ENCODE results near the gene CALU.

The CALU gene

DNA sequence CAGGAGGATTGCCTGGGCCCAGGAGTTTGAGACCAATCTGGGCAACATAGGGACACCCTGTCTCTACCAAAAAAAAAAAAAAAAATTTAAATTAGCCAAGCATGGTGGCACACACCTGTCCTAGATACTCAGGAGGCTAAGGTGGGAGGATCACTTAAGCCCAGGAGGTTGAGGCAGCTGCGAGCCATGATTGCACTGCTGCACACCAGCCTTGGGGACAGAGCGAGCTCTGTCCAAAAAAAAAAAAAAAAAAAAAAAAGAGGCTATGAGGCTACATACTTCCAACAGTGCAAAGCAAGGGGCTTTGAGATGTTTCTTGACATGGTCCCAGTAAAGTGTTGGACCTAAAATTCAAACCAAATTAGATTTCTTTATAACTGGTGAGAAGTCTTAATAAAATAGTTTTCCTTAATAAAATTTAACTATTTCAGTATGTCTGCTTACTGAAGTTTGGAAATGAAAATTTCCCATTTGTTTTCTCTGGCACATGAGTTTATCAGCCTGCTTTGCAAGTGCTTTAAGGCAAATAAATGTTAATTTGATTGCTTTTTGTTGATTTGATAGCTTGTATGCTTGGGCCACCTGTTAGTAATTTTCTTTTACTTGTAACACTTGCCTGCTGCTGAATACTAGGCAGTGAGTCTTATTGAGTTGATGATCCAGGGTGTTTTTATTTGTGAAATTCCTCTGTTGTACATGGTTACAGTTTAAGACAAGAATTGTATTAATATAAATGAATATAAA lies 16.1 kb downstream of the CALU start:
- DNase-seq = no peak

DNA sequence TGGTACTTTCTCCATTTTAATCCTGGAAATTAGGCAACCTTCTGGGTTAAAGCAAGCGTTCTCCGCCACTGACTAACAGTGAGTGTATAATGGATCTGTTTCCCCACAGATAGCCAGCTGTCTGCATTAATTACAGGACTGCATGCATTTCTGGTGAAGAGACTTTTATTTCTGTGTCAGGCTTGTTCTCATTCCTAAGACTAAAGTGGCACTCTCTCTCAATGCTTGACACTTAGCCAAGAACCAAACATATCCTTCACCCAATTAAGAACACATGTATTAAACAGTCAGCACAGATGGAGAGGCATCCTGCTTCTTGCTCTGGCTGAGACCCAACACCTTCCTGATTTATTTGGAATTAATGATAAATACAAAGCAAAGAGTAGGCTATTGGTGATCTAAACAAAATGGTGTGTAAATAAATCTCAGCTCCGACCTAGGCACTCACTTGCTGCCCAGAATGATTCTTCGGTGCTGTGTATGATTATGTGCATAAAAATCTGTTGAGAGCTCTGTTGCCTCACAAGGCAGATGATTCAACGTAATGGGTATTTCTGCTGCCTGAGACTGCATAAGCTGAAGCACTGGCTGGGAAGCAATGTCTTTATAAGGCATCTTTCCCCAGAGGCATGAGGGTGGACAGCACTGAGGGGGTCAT lies 16.8 kb downstream of the CALU start:
- DNase-seq = no peak

DNA sequence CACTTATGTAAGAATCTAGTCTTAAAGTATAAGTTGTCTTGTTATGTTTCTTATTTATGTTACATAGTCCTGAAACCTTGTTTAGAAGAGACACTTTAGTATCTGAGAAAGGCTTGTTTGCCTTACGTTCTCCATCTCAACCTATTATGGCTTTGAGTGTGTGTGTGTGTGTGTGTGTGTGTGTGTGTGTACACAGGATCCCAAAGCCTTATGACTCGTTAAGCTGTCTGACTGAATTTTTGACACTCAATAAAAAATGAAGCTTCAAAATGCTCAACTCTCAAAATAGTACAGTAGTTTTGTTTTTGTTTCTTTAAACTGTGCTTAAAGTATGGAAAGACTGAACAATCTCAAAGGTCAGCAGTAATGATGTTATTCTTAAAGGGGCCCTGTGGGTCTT lies 18.0 kb downstream of the CALU start:
- DNase-seq = no peak

DNA sequence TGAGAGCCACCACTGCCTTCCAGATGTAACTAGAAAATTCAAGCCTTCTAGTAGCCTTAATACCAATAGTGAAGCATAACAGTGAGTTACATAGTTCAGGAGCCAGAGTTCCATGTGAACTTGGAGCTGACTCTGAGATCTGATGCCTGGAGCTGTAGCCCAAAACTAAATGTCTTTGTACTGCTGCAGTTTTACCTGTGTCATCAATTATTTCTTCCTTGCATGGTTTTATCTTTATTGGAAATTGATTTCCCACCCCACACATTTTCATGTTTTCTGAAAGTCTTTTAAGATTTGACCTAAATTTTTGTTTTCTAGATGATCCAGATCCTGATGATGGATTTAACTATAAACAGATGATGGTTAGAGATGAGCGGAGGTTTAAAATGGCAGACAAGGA lies 19.4 kb downstream of the CALU start:
- DNase-seq = no peak

DNA sequence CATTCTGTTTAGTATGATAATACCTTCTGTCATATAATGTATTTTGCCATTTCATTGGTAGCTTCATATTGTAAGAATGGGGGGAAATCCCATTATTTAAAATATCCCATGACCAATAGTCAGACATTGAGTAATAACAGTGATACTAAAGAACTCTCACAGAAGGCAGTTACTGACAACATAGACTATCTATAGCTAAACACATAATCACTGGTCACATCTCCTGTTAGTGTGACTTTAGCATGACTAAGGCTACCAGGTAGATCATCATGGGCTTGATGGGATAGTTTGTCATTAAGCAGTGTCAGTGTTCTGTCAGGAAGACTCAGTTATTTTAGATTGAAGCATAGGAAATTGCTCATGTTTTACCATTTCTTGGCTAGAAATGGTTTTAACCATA lies 20.1 kb downstream of the CALU start:
- no peak for DNase-seq

DNA sequence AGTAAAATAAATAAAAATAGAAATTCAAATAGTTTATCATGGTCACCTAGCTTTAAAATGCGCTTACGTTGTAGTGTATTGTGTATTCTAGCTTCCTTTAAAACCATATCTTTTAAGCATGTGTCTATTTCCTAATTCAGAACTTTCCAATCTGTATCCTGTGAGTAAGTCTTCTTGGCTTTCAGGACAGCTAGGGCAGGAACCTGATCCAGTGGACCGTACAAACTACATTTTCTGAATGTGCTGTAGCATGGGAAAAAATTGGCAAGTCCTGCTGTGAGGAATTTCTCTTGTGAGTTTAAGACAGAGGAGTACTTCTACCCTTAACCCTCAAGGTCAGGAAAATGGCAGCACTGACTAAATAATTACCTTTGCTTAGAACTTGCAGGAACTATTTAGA lies 24.4 kb downstream of the CALU start:
- DNase-seq = no peak

DNA sequence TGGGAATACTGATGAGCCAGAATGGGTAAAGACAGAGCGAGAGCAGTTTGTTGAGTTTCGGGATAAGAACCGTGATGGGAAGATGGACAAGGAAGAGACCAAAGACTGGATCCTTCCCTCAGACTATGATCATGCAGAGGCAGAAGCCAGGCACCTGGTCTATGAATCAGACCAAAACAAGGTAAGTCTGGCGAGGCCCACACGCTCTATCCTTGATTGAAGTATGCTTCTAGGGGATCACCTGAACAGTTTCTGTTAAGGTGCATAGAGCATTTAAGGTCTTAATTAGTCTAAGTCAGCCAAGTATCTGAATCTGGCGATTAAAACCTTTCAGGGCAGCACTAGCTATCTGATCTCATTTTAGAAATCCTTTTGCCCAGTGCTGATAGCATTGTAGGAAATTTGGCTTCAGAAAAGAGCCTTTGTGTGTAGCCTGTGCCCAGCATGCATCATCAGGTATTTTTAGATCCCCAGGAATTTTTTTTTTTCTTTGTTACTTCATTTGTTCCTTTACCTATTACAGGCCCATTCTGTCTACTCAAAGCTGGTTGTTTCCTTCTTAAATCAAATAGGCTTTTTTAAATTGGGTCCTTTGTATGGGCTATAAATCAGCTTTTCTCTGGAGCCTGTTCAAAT lies 28.4 kb downstream of the CALU start:
- DNase-seq = no peak

DNA sequence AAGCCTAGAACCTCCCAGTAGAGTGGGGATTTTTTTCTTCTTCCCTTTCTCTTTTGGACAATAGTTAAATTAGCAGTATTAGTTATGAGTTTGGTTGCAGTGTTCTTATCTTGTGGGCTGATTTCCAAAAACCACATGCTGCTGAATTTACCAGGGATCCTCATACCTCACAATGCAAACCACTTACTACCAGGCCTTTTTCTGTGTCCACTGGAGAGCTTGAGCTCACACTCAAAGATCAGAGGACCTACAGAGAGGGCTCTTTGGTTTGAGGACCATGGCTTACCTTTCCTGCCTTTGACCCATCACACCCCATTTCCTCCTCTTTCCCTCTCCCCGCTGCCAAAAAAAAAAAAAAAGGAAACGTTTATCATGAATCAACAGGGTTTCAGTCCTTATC lies 31.1 kb downstream of the CALU start:
- DNase-seq = no peak

DNA sequence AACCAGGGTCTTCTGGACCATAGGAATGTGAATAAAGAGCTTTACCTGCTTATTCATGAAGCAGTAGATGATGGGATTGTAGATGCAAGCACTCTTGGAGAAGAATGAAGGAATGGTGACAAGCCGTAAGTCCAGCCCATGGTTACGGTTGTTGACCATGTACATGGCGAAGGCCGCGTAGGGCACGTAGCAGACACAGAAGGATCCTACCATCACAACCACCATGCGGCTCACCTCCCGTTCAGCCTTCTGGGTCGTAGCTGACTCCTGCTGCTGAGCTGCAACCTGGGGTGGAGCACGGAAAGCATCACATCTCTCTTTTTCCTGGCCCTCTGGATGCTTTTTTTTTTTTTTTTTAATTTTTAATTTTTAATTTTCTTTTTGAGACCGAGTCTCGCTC lies 34.4 kb downstream of the CALU start:
- no peak for DNase-seq

DNA sequence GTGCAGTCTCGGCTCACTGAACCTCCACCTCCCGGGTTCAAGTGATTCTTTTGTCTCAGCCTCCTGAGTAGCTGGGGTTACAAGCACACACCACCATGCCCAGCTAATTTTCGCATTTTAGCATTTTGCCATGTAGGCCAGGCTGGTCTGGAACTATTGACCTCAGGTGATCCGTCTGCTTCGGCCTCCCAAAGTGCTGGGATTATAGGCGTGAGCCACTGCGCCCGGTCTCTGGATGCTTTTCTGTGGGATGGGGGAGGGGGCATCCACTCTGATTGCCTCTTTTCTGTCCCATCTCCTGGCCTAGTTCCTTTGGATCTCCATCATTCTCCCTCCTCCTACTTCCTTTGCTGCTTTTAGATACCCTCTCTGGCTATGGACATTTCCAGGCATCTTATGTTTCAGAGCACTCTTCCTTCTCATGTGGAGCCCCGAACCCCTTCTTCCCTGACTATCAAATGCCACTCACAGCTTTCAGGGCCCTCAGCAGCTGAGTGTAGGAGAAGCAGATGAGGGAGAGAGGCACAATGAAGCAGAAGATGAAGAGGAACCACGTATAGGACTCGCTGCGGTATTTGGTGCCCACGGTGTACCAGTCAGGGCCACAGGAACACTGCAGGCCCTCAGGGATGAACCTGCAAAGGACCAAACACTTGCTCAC lies 35.0 kb downstream of the CALU start:
- DNase-seq = no peak

DNA sequence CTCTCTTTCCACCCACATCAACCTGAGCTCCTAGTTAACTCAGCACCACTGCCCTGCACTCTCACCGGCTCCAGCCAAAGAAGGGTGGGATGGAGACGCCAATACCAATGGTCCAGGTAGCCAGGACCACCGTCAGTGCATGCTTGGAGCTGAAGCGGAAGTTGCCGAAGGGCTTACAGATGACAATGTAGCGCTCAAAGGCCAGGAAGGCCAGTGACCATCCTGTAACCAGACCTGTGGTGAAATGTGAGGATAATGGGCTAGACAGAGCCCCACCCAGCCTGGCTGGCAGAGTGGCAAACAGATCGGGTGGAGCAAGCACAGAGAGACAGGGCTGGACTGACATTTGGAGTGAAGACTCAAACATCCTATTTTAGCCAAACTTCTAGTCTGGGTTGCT lies 35.8 kb downstream of the CALU start:
- no peak for DNase-seq

DNA sequence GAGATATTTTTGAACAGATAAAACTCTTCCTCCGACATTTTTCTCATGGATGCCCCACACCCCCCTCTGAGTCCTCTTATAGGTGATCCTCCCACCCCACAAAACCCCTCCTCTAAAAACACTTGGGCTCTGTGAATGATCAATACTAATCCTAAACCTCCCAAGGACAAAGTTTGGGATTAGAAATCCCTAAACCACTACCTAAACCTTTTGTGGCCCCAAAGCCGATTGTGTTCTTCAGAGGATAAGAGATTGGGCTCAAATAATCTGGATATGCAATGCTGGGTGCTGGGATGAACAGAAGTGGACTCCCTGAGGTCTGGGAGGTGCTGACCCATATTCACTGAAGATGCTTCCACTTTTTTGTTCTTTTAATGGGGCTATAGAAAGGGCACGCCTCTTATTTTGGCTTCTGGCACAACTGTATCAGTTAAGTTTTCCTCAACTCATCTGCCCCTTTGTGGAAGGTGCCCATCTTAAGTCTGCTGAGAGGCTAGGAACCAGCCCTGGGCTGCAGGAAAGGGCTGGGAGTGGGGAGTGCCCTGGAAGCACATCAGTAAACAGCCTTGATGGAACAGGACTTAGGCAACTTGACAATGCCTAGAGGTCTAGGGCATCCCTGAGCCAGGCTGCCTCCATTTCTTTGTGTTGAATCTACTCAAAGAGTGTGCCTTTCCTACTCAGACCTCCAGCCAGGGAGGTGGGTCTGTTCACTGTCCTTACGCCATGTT lies 36.8 kb downstream of the CALU start, which contains the start of gene OPN1SW:
OPN1SW (minus strand) TSS at position 51 of the 731 bp plus-strand sequence; CDS start at position 38, 13 bp downstream.
- no peak for DNase-seq

DNA sequence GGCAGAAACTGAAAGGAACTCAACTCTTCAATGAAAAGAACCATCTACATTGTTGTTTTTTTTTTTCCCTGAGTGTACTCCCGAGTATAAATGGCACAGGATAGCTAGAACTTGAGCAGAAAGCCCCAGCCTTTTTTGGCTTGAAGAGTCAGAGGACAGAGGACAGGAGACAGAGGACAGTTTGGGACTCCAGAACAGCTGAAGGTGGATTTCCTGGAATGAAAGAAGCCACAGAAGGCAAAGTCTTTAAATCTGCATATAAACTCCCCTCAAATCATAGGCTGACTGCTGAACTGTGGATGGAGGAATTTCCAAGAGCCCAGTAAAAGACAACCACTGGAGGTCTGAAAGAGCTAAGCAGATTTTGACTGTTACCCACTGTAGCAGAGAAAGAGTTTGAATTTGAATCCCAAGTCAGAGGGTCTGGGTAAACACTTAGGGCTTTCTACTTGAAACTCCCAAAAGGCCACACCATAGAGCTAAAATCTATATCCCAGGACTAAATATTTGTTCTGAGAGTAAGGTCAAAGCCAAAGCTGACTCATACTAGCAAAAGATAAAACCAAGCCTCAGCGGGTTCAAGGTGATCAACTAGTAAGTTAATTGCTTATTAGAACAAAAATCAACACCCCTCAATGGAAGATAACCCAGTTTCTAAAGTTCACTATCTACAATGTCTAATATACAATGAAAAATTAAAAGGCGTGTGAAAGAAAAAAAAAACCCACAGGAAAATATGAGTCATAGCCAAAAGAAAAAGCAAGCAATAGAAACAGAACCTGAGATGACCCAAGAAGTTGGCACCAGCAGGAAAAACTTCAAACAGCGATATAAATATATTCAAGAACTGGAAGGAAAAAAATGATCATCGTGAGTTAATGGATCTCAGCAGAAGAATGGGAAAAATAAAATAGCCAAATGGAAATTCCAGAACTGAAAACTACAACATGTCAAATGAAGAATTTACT lies 38.3 kb downstream of the CALU start:
- no peak for DNase-seq

DNA sequence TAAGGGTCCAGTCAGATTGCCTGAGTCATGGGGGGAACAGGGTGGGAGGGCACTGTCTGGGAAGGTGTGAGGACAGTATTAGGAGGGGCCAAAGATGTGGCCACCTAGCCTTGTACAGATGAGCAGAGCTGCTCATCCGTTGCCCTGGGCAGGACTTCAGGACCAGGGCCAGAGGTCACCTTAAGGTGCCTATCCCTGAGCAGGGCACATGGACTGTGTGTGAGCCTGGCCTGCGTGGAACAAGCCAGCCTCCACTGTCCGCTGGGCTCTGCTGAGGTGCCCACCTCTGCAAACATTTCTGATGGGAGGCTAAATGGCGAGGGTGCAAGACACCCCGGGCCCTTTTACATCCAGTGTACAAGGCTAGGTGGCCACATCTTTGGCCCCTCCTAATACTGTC lies 39.8 kb downstream of the CALU start:
- no peak for DNase-seq

DNA sequence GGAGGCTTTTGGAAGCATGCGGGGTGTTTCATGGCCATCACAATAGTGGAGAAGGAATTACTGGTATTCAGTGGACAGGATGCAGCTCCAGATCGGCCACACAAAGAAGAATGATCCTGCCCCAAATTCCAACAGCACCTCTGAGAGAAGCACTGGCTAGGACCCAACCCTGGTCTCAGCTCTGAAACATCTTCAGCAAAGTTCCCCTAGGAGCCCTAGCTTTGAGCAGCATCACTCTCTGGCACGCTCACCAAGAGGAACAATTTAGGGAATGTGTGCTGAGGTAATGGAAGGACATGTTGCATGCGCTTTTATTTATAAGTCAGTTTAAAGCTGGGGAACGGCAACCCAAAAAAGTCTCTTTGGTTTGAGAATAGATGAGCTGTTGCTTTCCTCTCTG lies 42.0 kb downstream of the CALU start:
- no peak for DNase-seq

DNA sequence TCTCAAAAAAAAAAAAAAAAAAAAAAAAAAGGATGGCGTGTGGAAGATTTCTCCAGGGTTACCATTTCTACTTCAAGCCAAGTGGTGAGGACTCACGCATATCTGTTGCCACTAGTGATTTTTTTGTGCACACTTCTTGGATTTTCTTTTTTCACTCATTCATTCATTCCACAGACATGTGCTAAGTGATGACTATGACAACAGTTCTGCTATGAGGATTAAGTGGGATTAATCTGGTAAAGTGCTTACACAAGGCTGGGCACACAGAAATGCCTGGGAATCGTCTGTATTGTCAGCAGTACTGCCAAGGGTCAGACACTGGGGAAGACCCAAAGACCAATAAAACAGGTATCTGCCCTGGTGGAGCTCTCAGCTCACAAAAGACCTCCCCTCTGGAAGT lies 42.7 kb downstream of the CALU start:
- no peak for DNase-seq

DNA sequence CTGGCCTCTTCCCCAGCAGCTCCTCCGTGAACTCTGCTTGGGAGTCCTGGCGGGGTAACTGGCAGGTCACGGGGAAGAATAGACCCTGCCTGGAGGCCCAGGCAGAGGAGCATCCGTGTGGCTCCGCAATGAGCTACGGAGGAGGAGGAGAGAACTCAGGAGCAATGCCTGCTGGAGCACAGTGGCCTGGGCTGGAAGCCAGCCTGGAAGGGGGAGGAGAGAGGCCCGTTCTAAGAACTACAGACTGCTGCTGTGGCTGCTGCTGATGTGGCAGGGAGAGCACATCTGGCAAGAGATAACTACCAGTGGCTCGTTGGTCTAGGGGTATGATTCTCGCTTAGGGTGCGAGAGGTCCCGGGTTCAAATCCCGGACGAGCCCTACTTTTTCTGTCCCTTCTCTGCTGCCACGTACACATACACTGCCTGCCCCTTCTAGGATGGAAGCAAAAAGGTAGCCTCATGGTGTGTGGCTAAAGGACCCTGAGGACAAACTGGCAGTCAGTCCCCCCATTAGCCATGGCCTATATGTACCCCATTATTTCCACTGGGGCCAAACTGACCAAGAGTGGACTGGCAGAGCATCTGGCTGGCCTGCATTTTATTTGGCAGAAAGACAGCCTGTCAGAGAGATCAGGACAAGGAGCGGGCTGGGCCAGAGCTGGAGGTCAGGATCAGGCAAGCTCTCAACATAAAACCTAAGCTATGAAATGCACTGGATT lies 44.1 kb downstream of the CALU start:
- DNase-seq = no peak

DNA sequence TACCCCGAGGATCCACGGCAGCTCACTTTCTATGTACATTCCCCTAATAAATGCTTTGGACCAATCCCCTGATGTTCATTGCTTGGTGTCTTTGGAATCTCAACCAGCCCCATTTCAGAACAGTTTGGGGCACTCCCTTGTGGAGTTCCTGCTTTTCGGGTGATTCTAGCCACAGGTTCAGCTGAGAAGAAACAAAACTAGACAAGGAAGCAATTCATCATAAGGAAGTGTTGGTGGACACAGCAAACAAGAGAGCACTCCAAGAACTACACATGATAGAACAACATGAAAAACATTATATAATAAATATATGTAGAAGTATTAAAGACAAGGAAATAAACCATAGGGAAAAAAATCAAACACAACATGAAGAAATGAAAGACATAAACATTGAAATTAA lies 46.6 kb downstream of the CALU start:
- no peak for DNase-seq

DNA sequence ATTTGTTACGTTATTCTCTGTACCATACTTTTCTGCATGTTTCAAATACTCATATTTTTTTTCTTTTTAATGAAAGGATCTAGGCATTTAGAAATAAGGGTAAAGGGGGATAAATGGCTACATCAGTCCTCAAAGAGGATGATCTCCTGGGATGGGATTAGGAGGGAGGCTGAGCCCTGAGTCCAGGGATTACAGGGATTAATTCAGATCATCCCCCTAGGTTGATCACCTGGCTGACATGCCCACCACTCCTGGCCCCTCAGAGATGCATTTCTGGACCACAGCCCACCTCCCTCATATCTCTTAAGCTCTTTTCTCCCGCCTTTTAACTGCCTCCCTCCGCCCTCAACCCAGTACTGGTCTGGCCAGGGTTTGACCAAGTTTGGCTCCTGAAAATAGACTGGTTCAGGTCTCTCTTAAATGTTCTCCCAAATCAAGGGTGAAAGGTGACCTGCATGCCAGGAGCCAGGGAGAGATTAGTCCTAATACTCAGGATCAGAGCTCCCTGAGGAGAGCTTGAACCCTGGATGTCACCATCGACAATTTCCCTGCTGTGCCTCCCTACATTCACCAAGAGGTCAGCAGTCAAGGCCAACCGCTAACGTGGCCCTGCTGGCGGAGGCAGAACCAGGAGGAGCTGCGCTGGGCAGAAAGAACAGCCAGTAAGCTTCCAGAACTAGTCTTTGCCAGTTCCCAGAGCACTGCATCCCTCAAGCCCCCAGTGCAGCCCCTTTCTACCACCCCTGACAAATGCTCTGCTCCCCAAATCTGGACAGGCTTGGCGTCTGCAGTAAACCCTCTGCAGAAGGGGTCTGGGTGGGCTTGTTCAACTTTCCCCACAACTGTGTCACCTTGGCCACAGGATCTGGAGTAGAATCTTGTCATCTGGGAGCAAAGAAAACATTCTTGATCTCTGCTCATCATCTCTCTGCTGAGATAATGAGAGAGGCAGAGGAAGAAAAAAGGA lies 49.6 kb downstream of the CALU start:
- no peak for DNase-seq

All from NCI-H748 treated with DMSO at 0.1 percent for 48 hours (cell line).